ENCODE measurements around the gene STK32B. TPM values are rescaled to one million over a fixed set of nuclear protein-coding genes. Genes with fewer than 3 reads are reported as not detected.

The STK32B gene
- total RNA-seq, 2 experiments from 2014 or later: not detected

DNA sequence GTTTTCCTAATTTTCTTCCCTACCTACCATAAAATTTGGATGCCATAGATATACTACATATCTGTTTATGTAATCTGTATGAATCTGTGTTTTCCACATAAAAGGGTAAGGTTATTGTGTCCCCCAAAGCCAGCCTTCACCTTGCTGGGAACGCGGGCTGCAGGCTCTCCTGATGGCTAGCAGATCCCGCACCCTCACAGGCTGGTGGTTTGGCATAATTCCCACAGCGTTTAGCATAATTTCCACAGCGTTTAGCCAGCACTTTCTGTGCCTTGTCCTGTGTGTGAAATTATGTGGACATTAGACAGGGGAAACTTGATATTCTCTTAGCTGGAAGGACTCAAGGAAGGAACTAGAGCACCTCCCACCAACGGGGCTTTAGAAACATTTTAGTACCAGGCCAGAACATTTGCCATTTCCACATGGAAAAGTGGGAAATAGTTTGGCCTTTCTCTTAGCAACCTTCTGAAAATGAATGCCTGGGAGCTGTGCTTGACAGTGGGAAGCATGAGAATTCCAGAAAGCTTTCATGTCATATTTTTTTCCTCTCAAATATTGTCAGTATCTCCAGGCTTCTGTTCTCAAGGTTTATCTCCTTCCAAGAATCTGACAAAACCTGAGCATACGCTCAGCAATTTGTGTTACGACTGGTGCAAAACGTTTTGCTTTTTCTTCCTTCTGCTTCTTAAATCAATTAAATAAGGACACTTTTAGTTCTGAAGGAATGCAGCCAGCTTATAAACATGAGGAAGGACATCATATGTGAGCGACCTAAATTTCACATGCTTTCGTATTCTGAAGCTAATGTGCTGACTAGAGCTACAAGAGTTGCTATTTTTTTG lies 67.9 kb downstream of the STK32B start:
- ATAC-seq (no peak), DNase-seq (no peak)
- Mint-ChIP-seq H3K27ac (no peak overlapping the region), H3K4me1 (ENCODE audit: low read depth) (no peaks in the 10 kb centered on the region), H3K4me3 (no peak overlapping the region), H3K27me3 (no peaks in the 10 kb centered on the region), H3K9me3 (no peaks in the 10 kb centered on the region), H3K36me3 (ENCODE audit: low read depth) (no peaks in the 10 kb centered on the region)
- intact Hi-C loops (cut with micrococcal nuclease): no loop called here
- TF ChIP-seq, protein P1, sequence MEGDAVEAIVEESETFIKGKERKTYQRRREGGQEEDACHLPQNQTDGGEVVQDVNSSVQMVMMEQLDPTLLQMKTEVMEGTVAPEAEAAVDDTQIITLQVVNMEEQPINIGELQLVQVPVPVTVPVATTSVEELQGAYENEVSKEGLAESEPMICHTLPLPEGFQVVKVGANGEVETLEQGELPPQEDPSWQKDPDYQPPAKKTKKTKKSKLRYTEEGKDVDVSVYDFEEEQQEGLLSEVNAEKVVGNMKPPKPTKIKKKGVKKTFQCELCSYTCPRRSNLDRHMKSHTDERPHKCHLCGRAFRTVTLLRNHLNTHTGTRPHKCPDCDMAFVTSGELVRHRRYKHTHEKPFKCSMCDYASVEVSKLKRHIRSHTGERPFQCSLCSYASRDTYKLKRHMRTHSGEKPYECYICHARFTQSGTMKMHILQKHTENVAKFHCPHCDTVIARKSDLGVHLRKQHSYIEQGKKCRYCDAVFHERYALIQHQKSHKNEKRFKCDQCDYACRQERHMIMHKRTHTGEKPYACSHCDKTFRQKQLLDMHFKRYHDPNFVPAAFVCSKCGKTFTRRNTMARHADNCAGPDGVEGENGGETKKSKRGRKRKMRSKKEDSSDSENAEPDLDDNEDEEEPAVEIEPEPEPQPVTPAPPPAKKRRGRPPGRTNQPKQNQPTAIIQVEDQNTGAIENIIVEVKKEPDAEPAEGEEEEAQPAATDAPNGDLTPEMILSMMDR (IDR thresholded peaks at IDR 0.05): no peak
- POLR2A ChIA-PET: no interaction called here
- CTCF ChIA-PET: no interaction called here

- Mint-ChIP-seq H3K4me1 (ENCODE audit: low read depth) (no peaks in the 10 kb centered on the region), H3K9me3 (no peaks in the 10 kb centered on the region), H3K4me3 (no peak overlapping the region), H3K27ac (no peak overlapping the region), H3K27me3 (no peaks in the 10 kb centered on the region), H3K36me3 (ENCODE audit: low read depth) (no peaks in the 10 kb centered on the region)
- DNase-seq (no peak), ATAC-seq (no peak)
- TF ChIP-seq, protein P1 (IDR thresholded peaks at IDR 0.05): no peak
- intact Hi-C loops (cut with micrococcal nuclease): no loop called here
- ChIA-PET POLR2A (no interaction called here), CTCF (no interaction called here)
These were observed 68.8 kb downstream of the STK32B start for GRCh38 chr4:5120067-5120466.

- intact Hi-C loops (cut with micrococcal nuclease): no loop called here
- Mint-ChIP-seq H3K36me3 (ENCODE audit: low read depth) (no peaks in the 10 kb centered on the region), H3K4me1 (ENCODE audit: low read depth) (no peaks in the 10 kb centered on the region), H3K9me3 (no peaks in the 10 kb centered on the region), H3K27ac (no peak overlapping the region), H3K4me3 (no peak overlapping the region), H3K27me3 (no peaks in the 10 kb centered on the region)
- ATAC-seq (no peak), DNase-seq (no peak)
- ChIA-PET POLR2A (no interaction called here), CTCF (no interaction called here)
- TF ChIP-seq, protein P1 (IDR thresholded peaks at IDR 0.05): no peak
These were observed 69.2 kb downstream of the STK32B start for GRCh38 chr4:5120468-5120867.

GRCh38 chr4:5122114-5122513 lies 70.8 kb downstream of the STK32B start:
- ChIA-PET CTCF (no interaction called here), POLR2A (no interaction called here)
- TF ChIP-seq, protein P1 (IDR thresholded peaks at IDR 0.05): no peak
- ATAC-seq (no peak), DNase-seq (no peak)
- Mint-ChIP-seq H3K27me3 (peaks cover 2% of the 10 kb centered on the region), H3K4me3 (no peak overlapping the region), H3K36me3 (ENCODE audit: low read depth) (no peaks in the 10 kb centered on the region), H3K27ac (no peak overlapping the region), H3K4me1 (ENCODE audit: low read depth) (no peaks in the 10 kb centered on the region), H3K9me3 (no peaks in the 10 kb centered on the region)
- intact Hi-C loops (cut with micrococcal nuclease): no loop called here

DNA sequence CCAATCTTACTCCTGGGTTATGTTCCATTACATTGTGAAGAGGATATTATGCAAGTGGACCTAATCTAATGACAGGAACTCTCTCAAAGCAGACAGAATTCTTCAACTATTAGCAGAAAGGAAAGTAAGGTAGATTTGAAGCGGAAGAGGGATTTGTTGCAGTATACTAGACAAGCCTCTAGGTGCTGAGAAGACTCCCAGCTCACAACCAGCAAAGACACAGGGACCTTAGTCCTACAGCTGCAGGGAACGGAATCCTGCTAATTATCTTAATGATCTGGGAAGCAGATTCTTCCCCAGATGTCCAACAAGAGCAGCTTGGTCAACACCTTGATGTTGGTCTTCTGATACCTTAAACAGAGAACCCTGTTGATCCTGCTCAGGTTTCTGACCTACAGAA lies 73.6 kb downstream of the STK32B start:
- ATAC-seq: no peak
- DNase-seq: no peak
- ChIA-PET CTCF (no interaction called here), POLR2A (no interaction called here)
- intact Hi-C loops (cut with micrococcal nuclease): no loop called here
- TF ChIP-seq, protein P1 (IDR thresholded peaks at IDR 0.05): no peak
- Mint-ChIP-seq H3K9me3 (no peaks in the 10 kb centered on the region), H3K4me1 (ENCODE audit: low read depth) (no peaks in the 10 kb centered on the region), H3K4me3 (no peak overlapping the region), H3K27ac (no peak overlapping the region), H3K36me3 (ENCODE audit: low read depth) (no peaks in the 10 kb centered on the region), H3K27me3 (peaks cover 6% of the 10 kb centered on the region)

All from activated CD8-positive, alpha-beta T cell treated with anti-CD3 and anti-CD28 coated beads for 36 hours (primary cell).